T-helper 2 cell treated with Interferon-gamma antibody and Interleukin-4, amounts not matched to agents 100 ng/mL and 5 ng/mL, for 36 hours (primary cell): ENCODE data around the gene RAI2. TPM values are rescaled to one million over a fixed set of nuclear protein-coding genes. Genes with fewer than 3 reads are reported as not detected.
"Not testable (repeated sequence)": the region's sequence is repeated elsewhere in the genome, so short reads cannot be mapped to it uniquely, and the experiment has no call there.

Experiments
- intact Hi-C: fragments of 100-400 bp; cut with micrococcal nuclease; formaldehyde crosslinking; loops from one replicate; pipeline ENCODE4 v1.15.1; 2023
- total RNA-seq: library from RNA; stranded (reverse); gene quantifications from 2 replicates; pipeline ENCODE4 v1.2.3, GENCODE V29; 2022

The RAI2 gene
- total RNA-seq, 1 donor from 2014 or later, result 0.09 TPM

DNA sequence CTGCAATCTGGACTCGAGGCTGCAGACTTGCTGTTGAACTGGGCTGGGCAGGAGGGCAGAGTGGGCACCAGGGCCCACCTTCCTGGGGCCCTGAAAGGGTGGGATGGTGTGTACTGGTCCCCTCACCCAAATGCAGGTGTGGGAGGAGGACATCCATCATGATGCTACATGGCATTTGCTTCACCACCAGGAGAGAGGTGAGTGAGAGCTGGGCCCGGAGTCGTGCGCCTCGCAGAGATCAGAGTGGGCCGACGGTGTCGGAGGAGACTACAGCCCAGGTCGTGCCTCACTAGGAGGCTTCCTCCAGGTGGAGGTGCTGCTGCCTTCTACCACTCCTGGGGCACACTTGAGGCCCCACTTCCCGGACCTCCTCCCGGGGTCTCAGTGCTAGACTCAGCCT is 73.5 kb downstream of the RAI2 start:
- intact Hi-C loops, result no loop called here

DNA sequence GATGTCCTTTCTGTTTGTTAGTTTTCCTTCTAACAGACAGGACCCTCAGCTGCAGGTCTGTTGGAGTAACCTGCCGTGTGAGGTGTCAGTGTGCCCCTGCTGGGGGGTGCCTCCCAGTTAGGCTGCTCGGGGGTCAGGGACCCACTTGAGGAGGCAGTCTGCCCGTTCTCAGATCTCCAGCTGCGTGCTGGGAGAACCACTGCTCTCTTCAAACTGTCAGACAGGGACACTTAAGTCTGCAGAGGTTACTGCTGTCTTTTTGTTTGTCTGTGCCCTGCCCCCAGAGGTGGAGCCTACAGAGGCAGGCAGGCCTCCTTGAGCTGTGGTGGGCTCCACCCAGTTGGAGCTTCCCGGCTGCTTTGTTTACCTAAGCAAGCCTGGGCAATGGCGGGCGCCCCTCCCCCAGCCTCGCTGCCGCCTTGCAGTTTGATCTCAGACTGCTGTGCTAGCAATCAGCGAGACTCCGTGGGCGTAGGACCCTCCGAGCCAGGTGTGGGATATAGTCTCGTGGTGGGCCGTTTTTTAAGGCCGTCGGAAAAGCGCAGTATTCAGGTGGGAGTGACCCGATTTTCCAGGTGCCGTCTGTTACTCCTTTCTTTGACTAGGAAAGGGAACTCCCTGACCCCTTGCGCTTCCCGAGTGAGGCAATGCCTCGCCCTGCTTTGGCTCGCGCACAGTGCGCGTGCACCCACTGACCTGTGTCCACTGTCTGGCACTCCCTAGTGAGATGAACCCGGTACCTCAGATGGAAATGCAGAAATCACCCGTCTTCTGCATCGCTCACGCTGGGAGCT is 74.3 kb downstream of the RAI2 start:
- intact Hi-C loops, result not testable (repeated sequence)

DNA sequence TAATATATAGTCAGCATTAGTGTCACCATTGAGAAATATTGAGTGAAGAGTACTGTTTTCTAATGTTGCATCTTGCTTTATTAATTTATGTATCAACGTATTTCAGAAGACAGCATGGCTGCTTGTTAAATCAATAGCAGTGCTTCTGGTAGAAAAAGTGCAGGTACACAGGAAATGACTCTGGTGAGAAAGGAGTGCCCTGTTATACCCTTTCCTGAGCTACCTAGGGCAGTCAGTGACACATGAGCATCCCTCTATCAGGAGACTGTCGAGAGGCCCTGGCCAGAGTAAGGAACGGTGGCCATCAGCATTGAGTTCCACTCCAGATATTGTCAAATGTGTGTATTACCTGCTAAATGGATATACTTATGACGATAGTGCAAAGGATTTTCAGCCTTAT is 81.7 kb downstream of the RAI2 start:
- intact Hi-C loops, result no loop called here

- intact Hi-C loops, result no loop called here
Observed at GRCh38 chrX:17778997-17779396, 82.1 kb downstream of the RAI2 start.

DNA sequence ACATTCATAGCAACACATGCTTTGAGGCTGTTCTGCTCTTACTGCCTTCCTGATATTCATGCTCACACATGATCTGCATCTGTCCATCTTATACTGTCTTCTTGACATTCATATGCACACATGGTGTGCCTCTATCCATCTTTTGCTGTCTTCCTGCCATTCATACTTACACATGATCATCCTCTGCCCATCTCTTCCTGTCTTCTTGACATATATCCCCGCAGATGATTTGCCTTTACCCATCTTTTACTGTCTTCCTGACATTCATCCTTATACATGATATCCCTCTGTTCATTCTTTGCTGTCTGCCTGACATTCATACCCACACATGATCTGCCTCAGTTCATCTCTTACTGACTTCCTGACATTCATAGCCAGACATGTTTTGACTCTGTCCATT is 87.0 kb downstream of the RAI2 start:
- intact Hi-C loops, result no loop called here

- intact Hi-C loops, result no loop called here
Observed at GRCh38 chrX:17773221-17773876, 87.7 kb downstream of the RAI2 start.

GRCh38 chrX:17769701-17770269 is 91.3 kb downstream of the RAI2 start:
- intact Hi-C loops, result no loop called here

DNA sequence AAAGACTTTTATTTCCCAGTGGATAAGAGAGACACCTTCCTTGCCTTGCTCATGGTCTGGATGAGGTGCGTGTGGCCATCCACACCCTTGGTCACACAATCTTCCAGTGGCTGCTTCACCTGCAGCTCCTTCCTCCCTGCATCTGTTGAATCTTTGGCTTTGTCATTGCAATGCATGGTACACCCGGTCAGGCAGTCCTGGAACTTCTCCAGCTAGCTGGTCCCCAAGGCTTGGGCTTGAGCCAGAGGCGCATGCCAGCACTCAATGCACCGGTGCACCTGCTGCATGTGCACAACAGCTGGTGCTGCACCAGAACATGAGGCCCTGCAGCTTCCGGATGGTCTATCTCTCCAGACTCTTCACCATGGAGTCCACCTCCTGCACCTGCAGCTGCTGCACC is 92.1 kb downstream of the RAI2 start:
- intact Hi-C loops, result no loop called here

DNA sequence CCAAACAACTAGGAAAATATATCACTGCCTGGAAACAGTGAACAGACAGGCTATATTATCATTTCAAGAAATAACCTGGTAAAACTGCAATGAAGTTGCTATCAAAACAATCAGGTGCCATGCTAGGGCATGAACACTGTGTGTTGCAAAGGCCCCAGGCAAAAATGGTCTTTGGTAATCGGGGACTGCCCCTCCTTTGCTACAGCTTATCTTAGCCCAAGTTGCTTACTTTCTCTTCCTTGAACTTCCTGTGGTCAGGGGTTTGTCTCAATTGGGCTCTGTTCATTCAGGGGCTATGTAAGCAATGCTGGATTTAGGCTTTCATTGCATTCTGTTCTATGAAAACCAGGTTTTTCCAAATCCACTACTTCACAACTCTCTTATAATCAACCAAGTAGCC is 93.4 kb downstream of the RAI2 start:
- intact Hi-C loops, result no loop called here

- intact Hi-C loops, result no loop called here
Observed at GRCh38 chrX:17759990-17760389, 101.1 kb downstream of the RAI2 start.

GRCh38 chrX:17758382-17758781 is 102.7 kb downstream of the RAI2 start:
- intact Hi-C loops, result no loop called here

DNA sequence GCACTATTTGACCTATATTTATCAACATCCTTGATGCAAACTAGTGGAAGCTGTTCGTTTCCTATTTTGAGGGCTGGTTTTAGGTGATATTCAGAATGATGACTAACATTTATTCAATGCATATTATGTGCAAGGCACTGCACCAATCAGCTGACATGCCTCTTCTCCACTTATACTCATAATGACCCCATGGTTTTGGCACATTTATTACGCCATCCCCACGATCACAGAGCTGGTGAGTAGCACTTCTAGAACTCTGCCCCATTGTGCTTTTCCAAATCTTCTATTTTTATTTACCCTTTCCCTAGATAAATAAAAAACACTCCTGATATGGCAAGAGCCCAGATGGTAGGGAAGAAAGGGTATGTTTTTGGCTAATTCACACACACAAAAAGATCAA is 110.7 kb downstream of the RAI2 start:
- intact Hi-C loops, result no loop called here

Other genes starting within 250 kb of the RAI2 start
- 0.18 and 0.32 TPM in 2 replicates for gene SCML1, start 123.8 kb downstream of the RAI2 start, total RNA-seq